Measurements from ENCODE around the gene RNASE7. TPM values are rescaled to one million over a fixed set of nuclear protein-coding genes. Genes with fewer than 3 reads are reported as not detected.

RNASE7 gene
- polyA plus RNA-seq, 1 of the 3 experiments (the other 2 are of a cell fraction): not detected

DNA sequence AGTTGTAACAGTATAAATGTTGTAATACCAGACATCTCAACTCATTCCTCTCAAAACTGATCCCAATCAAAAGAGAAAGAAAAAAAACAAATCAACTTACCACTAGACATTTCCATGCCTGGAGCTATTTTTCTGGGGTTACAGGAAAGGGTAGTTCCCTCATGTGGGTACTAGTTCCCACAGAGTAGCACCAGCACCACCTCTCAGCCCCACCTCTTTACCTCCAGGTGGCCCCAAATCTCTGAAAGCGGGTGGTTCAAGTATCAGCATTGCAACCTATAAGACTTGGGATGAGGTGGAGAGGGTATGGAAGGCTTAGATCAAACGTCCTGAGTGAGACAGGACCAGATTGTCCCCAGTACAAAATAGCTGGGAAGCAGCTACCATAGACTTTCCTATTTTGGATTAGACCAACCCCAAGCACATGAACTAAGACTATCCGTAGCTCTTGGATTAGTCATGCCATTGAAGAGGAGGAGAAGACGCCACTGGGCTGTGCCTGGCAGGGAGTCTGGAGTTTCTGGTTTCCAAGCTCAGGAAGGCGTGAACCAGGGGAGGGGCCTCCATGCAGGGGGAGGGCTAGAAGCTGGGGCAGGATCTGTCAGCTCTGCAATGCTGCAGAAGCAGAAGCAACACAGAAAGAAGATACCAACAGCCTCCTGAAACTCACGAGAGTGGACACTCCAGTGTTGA is 43.3 kb upstream of the RNASE7 start, which contains the start of gene SLC39A2:
SLC39A2 (plus strand) TSS at position 620 of the 693 bp plus-strand sequence. CDS start 154 bp downstream, outside the sequence.
- TF ChIP-seq RAD21 (IDR thresholded peaks at IDR 0.05; ENCODE audit: low read length) (no peak), EP300 (IDR thresholded peaks at IDR 0.05; ENCODE audit: borderline replicate concordance in 1 of 2, low read depth in 1 of 2, low read length in 1 of 2) (no peak), SMC3 (IDR thresholded peaks at IDR 0.05; ENCODE audit: low read depth, low read length) (no peak), MAX (IDR thresholded peaks at IDR 0.05; ENCODE audit: low read depth) (no peak), MEF2A (IDR thresholded peaks at IDR 0.05; ENCODE audit: borderline replicate concordance, low read depth) (no peak), CTCF (IDR thresholded peaks at IDR 0.05) (no peak), JUND (IDR thresholded peaks at IDR 0.05) (no peak), FOXJ3 (CRISPR knock-in tag; IDR thresholded peaks at IDR 0.05) (no peak), ELF1 (IDR thresholded peaks at IDR 0.05) (no peak), PBX3 (IDR thresholded peaks at IDR 0.05) (no peak), TEAD4 (IDR thresholded peaks at IDR 0.05; ENCODE audit: borderline replicate concordance, insufficient read depth) (no peak), MXI1 (IDR thresholded peaks at IDR 0.05; ENCODE audit: low read depth, low read length) (no peak), TAF1 (IDR thresholded peaks at IDR 0.05; ENCODE audit: borderline replicate concordance, low read depth, low read length) (no peak), POLR2AphosphoS5 (IDR thresholded peaks at IDR 0.05; ENCODE audit: low read depth, low read length) (no peak)
- TF ChIP-seq, protein P1, sequence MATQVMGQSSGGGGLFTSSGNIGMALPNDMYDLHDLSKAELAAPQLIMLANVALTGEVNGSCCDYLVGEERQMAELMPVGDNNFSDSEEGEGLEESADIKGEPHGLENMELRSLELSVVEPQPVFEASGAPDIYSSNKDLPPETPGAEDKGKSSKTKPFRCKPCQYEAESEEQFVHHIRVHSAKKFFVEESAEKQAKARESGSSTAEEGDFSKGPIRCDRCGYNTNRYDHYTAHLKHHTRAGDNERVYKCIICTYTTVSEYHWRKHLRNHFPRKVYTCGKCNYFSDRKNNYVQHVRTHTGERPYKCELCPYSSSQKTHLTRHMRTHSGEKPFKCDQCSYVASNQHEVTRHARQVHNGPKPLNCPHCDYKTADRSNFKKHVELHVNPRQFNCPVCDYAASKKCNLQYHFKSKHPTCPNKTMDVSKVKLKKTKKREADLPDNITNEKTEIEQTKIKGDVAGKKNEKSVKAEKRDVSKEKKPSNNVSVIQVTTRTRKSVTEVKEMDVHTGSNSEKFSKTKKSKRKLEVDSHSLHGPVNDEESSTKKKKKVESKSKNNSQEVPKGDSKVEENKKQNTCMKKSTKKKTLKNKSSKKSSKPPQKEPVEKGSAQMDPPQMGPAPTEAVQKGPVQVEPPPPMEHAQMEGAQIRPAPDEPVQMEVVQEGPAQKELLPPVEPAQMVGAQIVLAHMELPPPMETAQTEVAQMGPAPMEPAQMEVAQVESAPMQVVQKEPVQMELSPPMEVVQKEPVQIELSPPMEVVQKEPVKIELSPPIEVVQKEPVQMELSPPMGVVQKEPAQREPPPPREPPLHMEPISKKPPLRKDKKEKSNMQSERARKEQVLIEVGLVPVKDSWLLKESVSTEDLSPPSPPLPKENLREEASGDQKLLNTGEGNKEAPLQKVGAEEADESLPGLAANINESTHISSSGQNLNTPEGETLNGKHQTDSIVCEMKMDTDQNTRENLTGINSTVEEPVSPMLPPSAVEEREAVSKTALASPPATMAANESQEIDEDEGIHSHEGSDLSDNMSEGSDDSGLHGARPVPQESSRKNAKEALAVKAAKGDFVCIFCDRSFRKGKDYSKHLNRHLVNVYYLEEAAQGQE (IDR thresholded peaks at IDR 0.05; ENCODE audit: low read depth, low read length): no peak
- no peak within 1 kb of the TSS for H3K4me3 ChIP-seq (ENCODE audit: low read depth in 2 of 2, low read length in 1 of 2)
- 62% methylated on average over 6 of the region's 6 CpGs for WGBS (ENCODE audit: low lambda C conversion rate)
- H3K36me3 ChIP-seq (replicated peaks in 1 of 2; ENCODE audit: control insufficient read depth in 1 of 2, insufficient read depth in 2 of 2, low read length in 1 of 2): peaks cover 13 to 37% of the 10 kb centered on the region in 2 experiments
- ChIA-PET CTCF (interaction anchor here (0.9 to 8.8 kb wide), 9 partner anchors 12 to 108 kb away, joined by 3 to 54 read pairs (median 8); no protein-coding TSS in a partner anchor), POLR2A (no interaction called here)
- H3K9me2 ChIP-seq: no peaks in the 10 kb centered on the region
- H3K27me3 ChIP-seq (ENCODE audit: insufficient read depth): no peaks in the 10 kb centered on the region
- H3K9ac ChIP-seq: no peak within 1 kb of the TSS
- H3K9me3 ChIP-seq: no peaks in the 10 kb centered on the region
- H2AFZ ChIP-seq (ENCODE audit: low read depth): no peak within 1 kb of the TSS
- no peaks in the 10 kb centered on the region for H4K20me1 ChIP-seq (ENCODE audit: insufficient read depth)
- H3K4me2 ChIP-seq: no peak within 1 kb of the TSS
- no peaks in the 10 kb centered on the region; a peak in 1 of 4 replicates for H3K4me1 ChIP-seq (ENCODE audit: control insufficient read depth in 1 of 2, insufficient read depth in 2 of 2, low read depth in 1 of 2, low read length in 1 of 2)
- no peaks in the 10 kb centered on the region for H3K79me2 ChIP-seq (ENCODE audit: insufficient read depth)
- DNase-seq: no peak
- peaks cover 9% of the 10 kb centered on the region for H3F3A ChIP-seq (replicated peaks; ENCODE audit: insufficient read depth)
- H3K27ac ChIP-seq (ENCODE audit: low read depth in 2 of 2, low read length in 1 of 2): no peak within 1 kb of the TSS
